Body of pancreas (tissue), 4 donors: ENCODE results near the gene BMAL1. TPM values are rescaled to one million over a fixed set of nuclear protein-coding genes. Genes with fewer than 3 reads are reported as not detected.

Experiments used
- ATAC-seq: fragments of 150-250 bp; one replicate; pipeline ENCODE4 v1.9.1; 2016
- DNase-seq, 4 donors: peaks; one replicate each; pipeline ENCODE4 v3.0.0-alpha.2; 2019
- H3K27ac ChIP-seq, 4 donors: fragments of 200-600 bp; sonication (generic); 1 replicate in 3 of 4; 2 replicates in 1 of 4; pipeline versions ENCODE4 v1.5.1 to v1.6.1; 2016 to 2019; ENCODE audit warnings: mild to moderate bottlenecking in 1 of 4, mixed read lengths in 1 of 4, moderate library complexity in 1 of 4
- H3K27me3 ChIP-seq, 2 donors: fragments of 200-600 bp; sonication (generic); one replicate each; pipeline ENCODE4 v1.6.0; 2016; ENCODE audit warnings: mild to moderate bottlenecking in 1 of 2
- H3K36me3 ChIP-seq, 2 donors: fragments of 200-600 bp; sonication (generic); replicated peaks in 1 of 2; 2 replicates each; pipeline ENCODE4 v1.5.1; 2016; ENCODE audit warnings: low read depth in 2 of 2; ENCODE audit not compliant: insufficient read depth in 1 of 2
- H3K4me1 ChIP-seq: fragments of 200-600 bp; sonication (generic); one replicate; pipeline ENCODE4 v1.6.0; 2016
- H3K4me3 ChIP-seq, 2 donors: fragments of 200-600 bp; sonication (generic); 1 replicate in 1 of 2; 2 replicates in 1 of 2; pipeline ENCODE4 v1.5.1; 2016 to 2019
- H3K9me3 ChIP-seq, 3 donors: fragments of 200-600 bp; sonication (generic); 1 replicate in 2 of 3; 2 replicates in 1 of 3; pipeline ENCODE4 v1.5.1; 2016
- CTCF ChIP-seq, 7 experiments: fragments of 450-650 bp in 4 of 7; fragments of 200-600 bp in 3 of 7; sonication (generic) in 3 of 7; IDR thresholded peaks; one replicate each; pipeline ENCODE4 v1.5.1; 2016 to 2019; ENCODE audit warnings: antibody characterized with exemption in 7 of 7
- POLR2A ChIP-seq, 3 donors: fragments of 450-650 bp; IDR thresholded peaks; one replicate each; pipeline ENCODE4 v1.6.1; 2016; ENCODE audit warnings: antibody characterized with exemption in 3 of 3, mild to moderate bottlenecking in 2 of 3
- WGBS, 2 donors: methylation state at CpG; one replicate each; pipeline ENCODE4 v1.1.5; 2017; 5-methylcytosine and 5-hydroxymethylcytosine counted together
- intact Hi-C: fragments of 100-400 bp; cut with DNase I; formaldehyde crosslinking; loops from one replicate; pipeline ENCODE4 v1.15.1; 2023
- total RNA-seq, 2 donors: library from RNA; depleted of rRNA; stranded (reverse); fragments of >200 nt; gene quantifications; one replicate each; pipeline ENCODE4 v1.1.0, GENCODE V29; 2016

Gene BMAL1
- total RNA-seq, 2 donors from 2014 or later = 19.5 to 35.3 TPM

DNA sequence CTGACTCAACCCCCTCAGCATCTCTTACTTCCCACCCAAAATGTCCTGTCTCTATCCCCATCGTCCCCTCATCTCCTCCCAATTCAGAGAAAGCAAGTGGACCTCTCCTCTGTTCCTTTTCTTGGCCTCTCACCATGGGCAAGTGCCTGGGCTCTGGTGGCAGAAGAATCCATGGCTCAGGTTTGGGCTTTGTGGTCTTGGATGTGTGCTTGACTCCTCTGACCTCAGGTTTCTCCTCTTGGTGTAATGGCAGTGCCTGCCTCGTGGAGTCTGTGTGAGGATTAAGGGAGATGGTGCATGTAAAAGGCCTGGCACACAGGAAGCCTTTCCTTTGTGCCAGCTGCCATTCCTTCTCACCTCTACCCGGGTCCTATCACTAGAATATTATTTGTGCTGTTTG lies 3.2 kb downstream of the BMAL1 start:
- no peak for TF ChIP-seq POLR2A (IDR thresholded peaks at IDR 0.05)
- TF ChIP-seq CTCF (IDR thresholded peaks at IDR 0.05) = no peak
- DNase-seq (no peak), ATAC-seq (no peak)
- Histone ChIP-seq H3K27me3 (no peaks in the 10 kb centered on the region), H3K4me1 (peaks cover 29% of the 10 kb centered on the region), H3K36me3 (no peaks in the 10 kb centered on the region), H3K4me3 (no peak overlapping the region), H3K9me3 (no peaks in the 10 kb centered on the region), H3K27ac (no peak overlapping the region)
- intact Hi-C loops = no loop called here
- WGBS, 2 donors = 61 to 62% methylated on average over 3 of the region's 3 CpGs

GRCh38 chr11:13283636-13284035 lies 6.0 kb downstream of the BMAL1 start:
- TF ChIP-seq POLR2A (IDR thresholded peaks at IDR 0.05) = no peak
- TF ChIP-seq CTCF (IDR thresholded peaks at IDR 0.05) = no peak
- no peaks in the 10 kb centered on the region for H3K9me3 ChIP-seq
- DNase-seq (no peak), ATAC-seq (no peak)
- H3K4me3 ChIP-seq = no peak overlapping the region
- no peaks in the 10 kb centered on the region for H3K27me3 ChIP-seq
- intact Hi-C loops = no loop called here
- no peaks in the 10 kb centered on the region for H3K36me3 ChIP-seq
- WGBS, 2 donors = 85 to 100% methylated on average over 2 to 4 of the region's 4 CpGs
- H3K27ac ChIP-seq = no peak overlapping the region
- peaks cover 22% of the 10 kb centered on the region for H3K4me1 ChIP-seq

GRCh38 chr11:13284776-13285588 lies 7.4 kb downstream of the BMAL1 start:
- no peaks in the 10 kb centered on the region for H3K27me3 ChIP-seq
- H3K9me3 ChIP-seq = no peaks in the 10 kb centered on the region
- TF ChIP-seq POLR2A (IDR thresholded peaks at IDR 0.05) = no peak
- TF ChIP-seq CTCF (IDR thresholded peaks at IDR 0.05) = no peak
- H3K36me3 ChIP-seq = no peaks in the 10 kb centered on the region
- H3K4me1 ChIP-seq = peaks cover 9% of the 10 kb centered on the region
- ATAC-seq (no peak), DNase-seq (no peak)
- H3K4me3 ChIP-seq = no peak overlapping the region
- intact Hi-C loops = no loop called here
- H3K27ac ChIP-seq = no peak overlapping the region
- 81 to 90% methylated on average over 11 of the region's 11 CpGs for WGBS, 2 donors

DNA sequence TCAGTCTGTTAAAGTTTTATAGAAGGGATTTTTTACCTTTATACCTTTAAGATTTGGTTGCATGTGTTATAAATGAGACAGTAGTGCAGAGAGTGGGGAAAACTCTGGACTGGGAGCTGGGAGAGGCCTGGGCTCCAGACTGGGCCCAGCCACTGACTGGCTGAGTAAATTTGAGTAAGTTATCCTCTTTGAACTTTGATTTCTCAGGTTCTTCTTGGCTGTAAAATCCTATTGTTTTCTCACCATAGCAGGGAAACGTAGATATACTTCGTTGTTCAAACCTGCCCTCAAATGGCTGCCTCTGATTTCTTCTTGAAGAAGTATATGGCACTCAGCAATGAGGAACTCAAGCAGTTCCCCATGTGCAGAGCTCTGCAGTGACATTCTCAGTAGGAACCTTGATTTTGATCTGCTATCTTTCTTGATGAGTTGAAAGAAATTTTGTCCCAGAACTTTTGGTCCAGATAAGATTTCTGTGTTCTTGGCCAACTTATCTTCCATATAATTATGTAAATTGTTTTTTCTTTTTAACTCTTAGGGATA lies 8.8 kb downstream of the BMAL1 start:
- intact Hi-C loops = no loop called here
- H3K9me3 ChIP-seq = no peaks in the 10 kb centered on the region
- TF ChIP-seq CTCF (IDR thresholded peaks at IDR 0.05) (no peak), POLR2A (IDR thresholded peaks at IDR 0.05) (no peak)
- H3K27me3 ChIP-seq = no peaks in the 10 kb centered on the region
- no peaks in the 10 kb centered on the region for H3K4me1 ChIP-seq
- WGBS, 2 donors = 15 to 18% methylated on average over 2 of the region's 2 CpGs
- no peak overlapping the region for H3K27ac ChIP-seq
- H3K36me3 ChIP-seq = no peaks in the 10 kb centered on the region
- DNase-seq (no peak), ATAC-seq (no peak)
- H3K4me3 ChIP-seq = no peak overlapping the region

DNA sequence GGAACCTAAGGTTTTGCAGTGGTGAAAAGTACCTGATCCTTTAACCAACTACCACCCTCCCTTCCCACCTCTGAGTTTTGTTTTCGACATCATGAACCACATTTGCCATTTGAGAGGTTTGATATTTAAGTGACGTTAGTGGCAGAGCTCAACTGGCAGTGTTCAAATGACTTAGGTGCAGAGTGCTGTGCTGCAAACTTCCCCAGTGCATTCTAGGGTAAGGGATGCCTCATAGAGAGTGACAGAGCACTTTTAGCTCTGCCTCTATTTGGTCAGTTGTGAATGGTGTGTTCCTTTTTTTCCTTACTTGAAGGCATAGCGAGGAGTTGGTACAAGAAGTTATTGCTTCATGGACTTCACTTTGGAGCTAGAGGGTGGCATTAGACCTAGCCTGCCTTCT lies 9.4 kb downstream of the BMAL1 start:
- intact Hi-C loops = no loop called here
- ATAC-seq (no peak), DNase-seq (no peak)
- Histone ChIP-seq H3K4me3 (no peak overlapping the region), H3K4me1 (no peaks in the 10 kb centered on the region), H3K27me3 (no peaks in the 10 kb centered on the region), H3K36me3 (no peaks in the 10 kb centered on the region), H3K9me3 (no peaks in the 10 kb centered on the region), H3K27ac (no peak overlapping the region)
- WGBS, 2 donors = 83 to 93% methylated on average over 3 of the region's 3 CpGs
- TF ChIP-seq CTCF (IDR thresholded peaks at IDR 0.05) (no peak), POLR2A (IDR thresholded peaks at IDR 0.05) (no peak)
